PFSK-1 (cell line): ENCODE measurements around the gene CCR7.

Experiments used
- FOXP2 ChIP-seq: optimal IDR thresholded peaks from 2 replicates; pipeline ENCODE3; 2011; ENCODE audit warnings: borderline replicate concordance, control low read depth, inconsistent platforms; ENCODE audit not compliant: insufficient read depth; ENCODE audit errors: extremely low read length, extremely low read depth
- POLR2AphosphoS5 ChIP-seq: IDR thresholded peaks from 2 replicates; pipeline ENCODE4 v1.6.1; 2012; ENCODE audit warnings: low read depth, mild to moderate bottlenecking, control low read depth, low read length, moderate library complexity
- REST ChIP-seq, 2 experiments: IDR thresholded peaks; 2 replicates each; pipeline versions ENCODE4 v1.6.1 to v1.8.0; 2011 to 2012; ENCODE audit warnings: low read depth in 2 of 2, low read length in 2 of 2, control low read depth in 1 of 2, inconsistent platforms in 1 of 2, mild to moderate bottlenecking in 1 of 2, moderate library complexity in 1 of 2; ENCODE audit not compliant: insufficient read depth in 1 of 2
- SIN3A ChIP-seq: IDR thresholded peaks from 2 replicates; pipeline ENCODE4 v1.6.1; 2012; ENCODE audit warnings: mild to moderate bottlenecking, low read length, moderate library complexity, borderline replicate concordance; ENCODE audit not compliant: insufficient read depth
- TAF1 ChIP-seq: IDR thresholded peaks from 2 replicates; pipeline ENCODE4 v1.6.1; 2012; ENCODE audit warnings: low read length, control low read depth, borderline replicate concordance; ENCODE audit not compliant: insufficient read depth

The CCR7 gene

GRCh38 chr17:40600486-40601046 is 35.3 kb upstream of the CCR7 start:
- no peak for TF ChIP-seq SIN3A
- TF ChIP-seq REST (IDR thresholded peaks at IDR 0.05; ENCODE audit: insufficient read depth in 1 of 2, low read depth in 2 of 2, low read length in 2 of 2), result no peak
- no peak for TF ChIP-seq FOXP2
- no peak for TF ChIP-seq TAF1
- TF ChIP-seq POLR2AphosphoS5, result no peak

- no peak for TF ChIP-seq POLR2AphosphoS5
- no peak for TF ChIP-seq REST (IDR thresholded peaks at IDR 0.05; ENCODE audit: insufficient read depth in 1 of 2, low read depth in 2 of 2, low read length in 2 of 2)
- TF ChIP-seq TAF1, result no peak
These were observed 34.1 kb upstream of the CCR7 start for GRCh38 chr17:40599468-40599763.

GRCh38 chr17:40598619-40599467 is 33.6 kb upstream of the CCR7 start:
- TF ChIP-seq POLR2AphosphoS5 (no peak), SIN3A (no peak), FOXP2 (no peak), TAF1 (no peak), REST (IDR thresholded peaks at IDR 0.05; ENCODE audit: insufficient read depth in 1 of 2, low read depth in 2 of 2, low read length in 2 of 2) (no peak)

- TF ChIP-seq REST (IDR thresholded peaks at IDR 0.05; ENCODE audit: insufficient read depth in 1 of 2, low read depth in 2 of 2, low read length in 2 of 2), result no peak
- no peak for TF ChIP-seq SIN3A
- no peak for TF ChIP-seq FOXP2
- TF ChIP-seq TAF1, result no peak
- TF ChIP-seq POLR2AphosphoS5, result no peak
These were observed 33.0 kb upstream of the CCR7 start for GRCh38 chr17:40598301-40598618.
